ENCODE data around the gene PNLIP.

DNA sequence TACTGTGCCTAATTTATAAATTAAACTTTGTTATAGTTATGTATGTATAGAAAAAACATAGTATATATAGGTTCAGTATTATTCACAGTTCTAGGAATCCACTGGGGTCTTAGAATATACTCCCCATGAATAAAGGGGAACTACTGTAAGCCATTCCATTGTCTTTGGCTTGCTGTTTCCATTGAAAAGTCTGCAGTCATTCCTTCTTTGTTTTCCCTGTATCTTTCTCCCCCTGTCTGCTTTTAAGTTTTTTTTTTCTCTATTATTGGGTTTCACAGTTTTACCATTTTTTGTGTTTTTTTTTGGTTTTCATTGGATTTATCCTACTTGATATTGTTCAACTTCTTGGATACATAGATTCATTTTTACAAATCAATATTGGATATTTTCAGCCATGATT is 6.7 kb upstream of the PNLIP start:
- TF ChIP-seq, protein P1, sequence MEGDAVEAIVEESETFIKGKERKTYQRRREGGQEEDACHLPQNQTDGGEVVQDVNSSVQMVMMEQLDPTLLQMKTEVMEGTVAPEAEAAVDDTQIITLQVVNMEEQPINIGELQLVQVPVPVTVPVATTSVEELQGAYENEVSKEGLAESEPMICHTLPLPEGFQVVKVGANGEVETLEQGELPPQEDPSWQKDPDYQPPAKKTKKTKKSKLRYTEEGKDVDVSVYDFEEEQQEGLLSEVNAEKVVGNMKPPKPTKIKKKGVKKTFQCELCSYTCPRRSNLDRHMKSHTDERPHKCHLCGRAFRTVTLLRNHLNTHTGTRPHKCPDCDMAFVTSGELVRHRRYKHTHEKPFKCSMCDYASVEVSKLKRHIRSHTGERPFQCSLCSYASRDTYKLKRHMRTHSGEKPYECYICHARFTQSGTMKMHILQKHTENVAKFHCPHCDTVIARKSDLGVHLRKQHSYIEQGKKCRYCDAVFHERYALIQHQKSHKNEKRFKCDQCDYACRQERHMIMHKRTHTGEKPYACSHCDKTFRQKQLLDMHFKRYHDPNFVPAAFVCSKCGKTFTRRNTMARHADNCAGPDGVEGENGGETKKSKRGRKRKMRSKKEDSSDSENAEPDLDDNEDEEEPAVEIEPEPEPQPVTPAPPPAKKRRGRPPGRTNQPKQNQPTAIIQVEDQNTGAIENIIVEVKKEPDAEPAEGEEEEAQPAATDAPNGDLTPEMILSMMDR (IDR thresholded peaks at IDR 0.05) = no peak
- TF ChIP-seq POLR2A (IDR thresholded peaks at IDR 0.05) = no peak
